HG03521 (cell line): ENCODE results near the gene AGPAT4.
"Not testable (repeated sequence)": the region's sequence is repeated elsewhere in the genome, so short reads cannot be mapped to it uniquely, and the experiment has no call there.

Experiments used
- ATAC-seq: cut with Tn5 transposase; IDR thresholded peaks from one replicate; pipeline ENCODE4 v1.9.1; 2021; ENCODE audit warnings: mild to moderate bottlenecking, moderate library complexity; ENCODE audit not compliant: unreplicated experiment

The AGPAT4 gene

GRCh38 chr6:161172769-161173168, 101.1 kb downstream of the AGPAT4 start:
- ATAC-seq: not testable (repeated sequence)

DNA sequence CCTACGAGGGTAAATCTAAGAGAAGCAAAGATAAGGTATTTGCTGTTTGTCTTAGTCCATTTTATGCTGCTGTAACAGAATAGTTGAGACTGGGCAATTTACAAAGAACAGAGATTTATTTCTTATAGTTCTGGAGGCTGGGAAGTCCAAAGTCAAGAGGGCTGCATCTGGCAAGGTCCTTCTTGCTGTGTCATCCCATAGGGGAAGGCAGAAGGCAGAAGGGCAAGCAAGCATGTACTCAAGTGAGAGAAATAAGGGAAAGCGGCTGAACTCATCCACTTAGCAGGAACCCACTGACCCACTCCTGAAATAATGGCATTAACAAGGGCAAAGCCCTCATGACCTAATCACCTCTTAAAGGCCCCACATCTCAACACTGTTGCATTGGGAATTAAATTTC, 102.7 kb downstream of the AGPAT4 start:
- ATAC-seq: no peak

GRCh38 chr6:161169696-161170095, 104.2 kb downstream of the AGPAT4 start:
- ATAC-seq: no peak

DNA sequence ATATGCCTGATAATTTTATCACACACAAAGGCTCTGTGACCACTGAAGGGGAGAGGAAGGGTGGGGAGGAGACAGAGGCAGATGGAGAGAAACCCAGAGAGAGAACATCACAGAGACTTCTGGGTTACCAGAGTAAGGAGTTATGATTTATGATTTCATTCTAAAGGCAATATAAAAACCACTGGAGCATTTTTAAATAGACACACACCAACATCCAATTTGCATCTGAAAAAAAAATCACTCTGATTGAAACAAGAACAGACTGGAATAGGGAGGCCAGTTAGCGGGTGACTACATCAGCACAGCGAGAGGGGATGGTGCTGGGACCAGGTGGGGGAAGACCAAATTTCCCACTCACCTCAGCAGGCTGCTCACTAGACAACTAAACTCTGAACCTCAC, 104.8 kb downstream of the AGPAT4 start:
- ATAC-seq: no peak

GRCh38 chr6:161168281-161168891, 105.5 kb downstream of the AGPAT4 start:
- ATAC-seq: no peak

- no peak for ATAC-seq
Observed at GRCh38 chr6:161166677-161167076, 107.2 kb downstream of the AGPAT4 start.

DNA sequence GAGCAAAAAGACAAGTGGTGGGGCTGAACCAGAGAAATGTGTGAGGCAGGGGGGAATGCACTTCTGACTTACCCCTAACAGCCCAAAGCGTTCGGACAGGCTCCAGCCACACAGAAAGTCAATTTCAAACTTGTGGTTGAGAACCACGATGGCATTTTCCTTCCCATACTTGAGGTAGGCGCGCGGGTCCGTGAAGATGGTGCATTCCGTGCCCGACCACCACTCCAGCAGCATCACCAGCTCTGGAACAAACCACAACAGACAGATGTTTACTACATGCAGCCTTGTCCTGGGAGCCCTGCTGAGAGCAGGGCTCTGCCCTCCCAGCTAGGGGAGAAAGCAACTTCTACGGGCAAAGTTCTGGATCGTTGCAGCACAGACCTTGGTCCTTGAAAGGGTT, 107.7 kb downstream of the AGPAT4 start:
- no peak for ATAC-seq

- no peak for ATAC-seq
Observed at GRCh38 chr6:161164182-161164625, 109.7 kb downstream of the AGPAT4 start.

DNA sequence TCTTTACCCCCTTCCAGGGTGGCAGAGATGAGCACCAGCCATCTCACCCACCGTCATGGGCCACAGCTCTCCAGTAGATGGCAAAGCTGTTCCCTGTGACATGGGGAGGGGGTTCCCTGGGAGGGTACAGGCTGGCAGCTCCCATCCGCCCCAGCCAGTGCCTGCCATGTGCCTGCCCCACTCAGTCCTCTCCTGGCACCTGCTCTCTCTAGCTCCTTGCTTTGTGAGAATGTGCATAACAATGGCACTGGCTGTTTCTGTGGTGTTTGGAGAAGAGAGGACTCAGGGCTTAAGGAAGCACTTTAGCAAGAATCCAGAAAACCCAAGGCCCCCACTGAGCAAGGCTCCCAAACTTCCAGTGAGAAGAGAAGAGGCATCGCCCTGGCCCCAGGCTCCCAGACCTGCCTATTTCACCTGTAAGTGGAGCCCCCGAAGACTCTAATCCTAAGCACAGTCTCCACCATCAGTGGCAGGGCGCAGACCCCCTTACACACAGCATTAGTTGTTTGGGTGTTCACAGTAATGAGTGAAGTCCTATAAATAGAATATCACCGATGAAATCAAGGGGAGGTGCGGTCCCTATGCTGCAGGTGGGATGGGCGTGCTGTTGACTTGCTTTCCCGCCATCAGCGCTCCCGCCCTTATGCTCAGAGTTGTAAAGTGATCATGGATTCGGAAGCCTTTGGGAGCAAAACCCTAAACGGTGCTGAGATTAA, 110.2 kb downstream of the AGPAT4 start:
- no peak for ATAC-seq

- ATAC-seq: no peak
Observed at GRCh38 chr6:161162722-161163121, 111.1 kb downstream of the AGPAT4 start.

DNA sequence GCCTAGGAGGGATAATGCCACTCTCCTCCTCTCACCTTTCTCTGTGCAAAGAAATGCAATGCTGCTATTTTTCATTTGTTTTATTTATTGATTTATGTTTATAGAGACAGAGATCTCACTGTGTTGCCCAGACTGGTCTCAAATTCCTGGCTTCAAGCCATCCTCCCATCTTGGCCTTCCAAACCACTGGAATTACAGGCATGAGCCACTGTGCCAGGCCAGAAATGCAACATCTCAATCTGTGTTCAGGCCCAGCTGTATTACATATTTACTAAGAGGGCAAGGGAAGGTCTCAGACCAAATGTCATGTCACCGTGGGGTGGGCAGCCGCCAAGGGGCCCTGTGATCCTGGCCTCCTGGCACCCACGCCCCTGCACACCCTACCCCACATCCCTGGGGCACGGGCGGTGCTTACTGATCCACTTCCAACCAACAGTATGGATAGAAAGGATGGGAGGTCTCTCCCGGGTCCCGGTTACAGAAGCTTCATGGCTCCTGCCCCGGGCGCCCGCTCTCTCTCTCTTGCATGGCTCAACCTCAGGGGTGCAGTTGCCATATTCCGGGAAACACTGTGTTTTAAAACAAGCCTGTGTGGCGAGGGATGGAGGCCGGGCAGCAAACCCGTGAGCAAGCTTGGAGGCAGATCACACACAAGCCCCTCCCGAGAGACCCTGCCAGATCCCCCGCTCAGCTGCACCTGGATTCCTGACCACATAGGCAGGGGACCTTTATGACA, 111.8 kb downstream of the AGPAT4 start:
- ATAC-seq: no peak

GRCh38 chr6:161161121-161161520, 112.7 kb downstream of the AGPAT4 start:
- ATAC-seq: no peak

DNA sequence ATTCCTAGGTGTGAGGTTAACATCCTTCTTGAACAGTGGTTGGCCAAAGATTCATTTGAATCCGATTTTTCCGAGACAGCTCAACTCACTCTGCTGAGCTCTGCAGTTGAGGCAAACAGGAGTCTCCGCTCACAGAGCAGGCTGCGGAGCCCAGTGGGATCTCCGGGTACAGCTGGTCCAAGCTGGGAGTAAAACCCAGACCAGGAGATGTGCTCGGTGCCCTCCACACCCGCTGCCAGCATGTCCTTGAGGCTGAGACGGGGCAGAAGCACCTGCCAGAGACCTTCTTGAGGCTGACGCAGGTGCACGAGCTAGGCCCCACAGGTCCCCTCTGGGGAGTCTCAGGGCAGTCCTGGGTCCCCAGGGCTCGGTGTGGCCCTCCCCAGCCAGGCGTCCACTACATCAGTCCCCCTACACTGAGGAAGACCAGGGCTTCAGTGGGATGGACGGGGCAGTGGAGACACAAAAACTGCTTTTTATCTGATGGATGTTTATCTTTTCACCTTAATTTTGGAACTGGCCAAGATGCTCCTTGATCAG, 119.0 kb downstream of the AGPAT4 start:
- no peak for ATAC-seq

- ATAC-seq: no peak
Observed at GRCh38 chr6:161153725-161154124, 120.1 kb downstream of the AGPAT4 start.

DNA sequence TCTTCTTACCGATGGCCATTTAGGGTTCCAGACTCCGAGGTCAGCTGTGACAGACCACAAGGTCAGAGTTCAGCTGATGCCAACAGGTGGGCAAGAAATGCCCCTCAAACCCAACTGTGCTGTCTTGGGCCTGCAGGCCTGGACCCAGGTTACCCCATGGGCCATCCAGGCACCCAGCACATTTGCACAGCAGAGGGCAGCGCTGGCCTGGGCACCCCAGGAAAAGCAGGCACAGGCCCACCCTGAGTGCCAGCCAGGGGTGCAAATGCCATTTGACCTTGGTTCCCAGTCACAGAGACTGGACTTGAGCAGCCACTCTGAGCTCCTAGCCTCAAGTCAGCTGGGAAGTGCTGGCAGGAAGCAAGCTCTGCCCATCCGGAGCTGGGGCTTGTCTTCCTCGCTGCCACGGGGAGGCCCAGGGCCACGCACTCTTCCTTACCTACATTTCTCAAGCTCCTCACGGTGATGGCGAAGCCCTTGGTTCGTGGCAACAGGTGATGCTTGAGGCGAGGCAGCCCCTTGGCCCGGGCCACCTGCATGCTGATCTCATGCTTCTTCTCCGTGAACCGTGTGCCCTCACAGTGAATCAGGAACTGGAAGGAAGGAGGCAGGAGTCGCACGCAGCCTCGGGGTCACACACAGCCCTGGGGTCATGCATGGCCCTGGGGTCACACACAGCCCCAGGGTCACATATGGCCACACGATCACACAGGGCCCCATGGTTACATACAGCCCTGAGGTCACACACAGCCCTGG, 120.8 kb downstream of the AGPAT4 start:
- ATAC-seq: no peak

DNA sequence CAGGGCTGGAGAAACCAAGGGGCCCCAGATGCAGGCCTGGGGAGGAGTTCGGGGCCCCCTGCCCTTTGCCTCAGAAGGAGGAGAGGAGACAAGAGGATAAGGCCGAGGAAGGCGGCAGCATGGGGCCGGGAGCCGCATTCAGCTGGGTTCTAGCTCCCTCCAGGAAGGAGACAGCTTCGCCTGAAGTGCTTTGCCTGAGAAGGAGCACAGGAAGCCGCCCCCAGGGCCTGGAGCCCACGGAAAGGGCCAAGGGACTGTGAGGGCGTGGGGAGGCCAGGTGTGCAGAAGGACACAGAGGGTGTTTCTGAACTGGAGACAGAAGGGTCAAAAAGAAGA, 121.4 kb downstream of the AGPAT4 start:
- no peak for ATAC-seq

DNA sequence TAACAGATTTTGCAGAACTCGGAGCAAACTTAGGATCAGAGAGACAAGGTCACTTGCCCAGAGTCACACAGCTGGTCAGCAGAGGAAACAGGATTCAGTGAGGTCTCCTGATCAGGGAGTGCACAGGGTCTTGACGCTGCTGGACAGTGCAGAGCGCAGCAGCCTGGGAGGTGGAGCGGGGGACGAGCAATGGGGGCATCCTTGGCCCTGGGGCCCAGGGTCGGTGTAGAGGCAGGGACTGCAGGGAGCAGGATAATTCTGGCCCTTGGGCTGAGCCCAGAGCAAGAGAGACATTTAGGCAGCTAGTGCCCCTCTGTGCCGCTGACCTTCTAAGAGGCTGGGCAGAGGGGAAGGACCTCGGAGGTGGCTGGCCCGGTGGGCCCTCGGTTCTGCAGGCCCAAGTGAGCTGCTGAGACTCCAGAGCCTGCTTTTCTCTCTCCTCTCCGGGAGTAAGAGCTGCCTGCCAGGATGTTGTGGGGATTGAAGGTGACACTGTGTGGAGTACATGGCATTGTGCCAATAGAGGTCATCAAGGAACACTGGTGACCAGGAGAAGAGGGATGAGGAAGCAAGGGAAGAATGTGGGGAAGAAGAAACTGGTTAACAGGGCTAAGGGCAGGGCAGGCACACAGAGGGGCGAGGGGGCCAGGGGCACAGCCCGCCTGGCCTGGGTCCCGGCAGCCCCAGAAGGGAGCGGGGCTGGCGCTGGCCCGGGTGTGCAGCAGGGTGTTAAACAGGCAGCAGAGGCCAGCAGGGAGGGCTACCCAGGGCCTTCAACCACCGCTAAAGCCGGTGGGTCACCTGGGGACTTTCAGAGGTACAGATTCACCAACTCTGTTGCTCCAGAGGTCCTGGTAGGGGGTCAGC, 122.0 kb downstream of the AGPAT4 start:
- no peak for ATAC-seq

DNA sequence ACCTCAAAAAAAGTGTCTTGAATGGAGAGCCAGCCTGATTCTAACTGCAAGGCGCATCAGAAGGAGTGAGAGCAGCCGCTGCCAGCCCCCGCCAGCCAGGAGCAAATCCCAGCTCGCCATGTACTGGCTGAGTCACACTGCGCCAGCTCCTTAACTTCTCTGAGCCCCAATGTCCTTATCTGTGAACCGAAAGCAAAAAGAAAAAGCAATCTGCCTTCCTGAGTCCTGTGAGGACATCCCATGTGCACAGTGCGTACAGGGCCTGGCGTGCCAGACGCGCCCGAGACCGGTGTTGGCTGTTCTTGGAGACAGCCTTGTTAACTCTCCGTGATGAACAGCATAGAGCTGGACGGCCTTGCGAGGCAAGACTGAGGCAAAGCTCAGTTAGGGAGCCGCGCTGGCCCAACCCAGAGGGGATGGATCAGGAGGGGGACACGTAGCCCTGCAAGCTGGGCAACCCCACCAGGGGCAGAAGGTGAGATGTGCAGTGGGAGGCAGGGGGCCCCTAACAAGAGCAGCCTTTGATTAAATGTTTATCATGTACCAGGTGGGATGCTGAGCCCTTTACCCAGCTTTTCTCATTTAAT, 122.7 kb downstream of the AGPAT4 start:
- no peak for ATAC-seq

DNA sequence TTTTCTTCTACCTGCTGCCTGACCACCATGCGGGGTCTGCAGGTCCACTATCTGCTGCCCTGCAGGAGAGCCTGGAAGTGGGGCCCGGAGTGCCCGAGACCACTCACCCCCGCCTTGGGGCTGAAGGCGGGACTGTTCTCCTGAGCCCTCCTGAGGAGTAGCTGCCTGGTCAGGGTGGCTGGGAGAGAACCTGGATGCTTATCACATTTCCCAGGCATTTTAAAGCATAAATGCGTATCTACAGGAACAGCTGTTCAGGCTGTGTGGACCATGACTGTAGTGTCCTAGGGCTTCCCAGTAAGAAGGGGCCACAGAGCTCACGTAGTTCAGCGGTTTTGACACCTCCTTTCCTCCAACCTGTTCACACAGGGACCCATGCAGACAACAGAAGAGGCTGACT, 123.3 kb downstream of the AGPAT4 start:
- no peak for ATAC-seq

DNA sequence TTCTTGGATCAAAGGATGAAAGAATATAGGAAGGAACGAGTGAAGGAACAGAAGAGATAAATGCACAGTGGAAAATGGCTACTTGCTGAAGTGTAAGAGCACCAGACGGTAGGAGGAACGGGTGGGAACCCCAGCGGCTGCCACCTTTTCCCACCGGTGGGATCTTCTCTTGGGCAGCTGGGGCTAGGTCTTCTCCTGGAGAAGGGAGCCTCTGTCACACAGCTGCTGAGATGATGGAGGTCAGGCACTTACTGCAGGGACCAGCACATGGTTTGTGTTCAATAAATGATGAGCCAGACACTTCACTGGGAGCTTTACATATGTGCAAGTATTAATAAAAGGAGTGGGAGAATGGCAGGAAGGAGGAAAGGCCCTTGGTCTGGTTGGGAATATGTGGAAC, 123.7 kb downstream of the AGPAT4 start:
- no peak for ATAC-seq
